ENCODE data around the gene SUN5. TPM values are rescaled to one million over a fixed set of nuclear protein-coding genes. Genes with fewer than 3 reads are reported as not detected.
"Not testable (repeated sequence)": the region's sequence is repeated elsewhere in the genome, so short reads cannot be mapped to it uniquely, and the experiment has no call there.

The SUN5 gene
- total RNA-seq, 1 experiment from 2014 or later: not detected

- DNase-seq (ENCODE audit: extremely low read depth, low read depth): no peak
Measured at GRCh38 chr20:32979201-32979998, 24.8 kb downstream of the SUN5 start.

DNA sequence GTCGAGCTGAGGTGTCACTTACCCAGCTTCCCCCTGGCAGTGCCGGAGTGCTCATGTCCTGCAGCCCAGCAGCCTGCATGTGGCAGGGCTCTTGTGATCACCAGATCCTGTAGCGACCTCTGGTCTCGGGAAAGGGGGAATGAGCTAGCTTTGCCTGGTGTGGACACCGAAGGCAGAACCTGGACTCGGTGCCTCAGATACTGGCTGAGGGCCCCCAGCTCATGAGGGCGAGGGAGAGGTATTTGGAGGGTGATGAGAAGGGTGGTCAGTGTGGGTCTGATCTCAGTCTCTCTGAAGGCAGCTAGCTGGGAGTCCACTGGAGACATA, 26.3 kb downstream of the SUN5 start:
- no peak for DNase-seq (ENCODE audit: extremely low read depth, low read depth)

GRCh38 chr20:32977281-32978008, 26.8 kb downstream of the SUN5 start:
- no peak for DNase-seq (ENCODE audit: extremely low read depth, low read depth)

DNA sequence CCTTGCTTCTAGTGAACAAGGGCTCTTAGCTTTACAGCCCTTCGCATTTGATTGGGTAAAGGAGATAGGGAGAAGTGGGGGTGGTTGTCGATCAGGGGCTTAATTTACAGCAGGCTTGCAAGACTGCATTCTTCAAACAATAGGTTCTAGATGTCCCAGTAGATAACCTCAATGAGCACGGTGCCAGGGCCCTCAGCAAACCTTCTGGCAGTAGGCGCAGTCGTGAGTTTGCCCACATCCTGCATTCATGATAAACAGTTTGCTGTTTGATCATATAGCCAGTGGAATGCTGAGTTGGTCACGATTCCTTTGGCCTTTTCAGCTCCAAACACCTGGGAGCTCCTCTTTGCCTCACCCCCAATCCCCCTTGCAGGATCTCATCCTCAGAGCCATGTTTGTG, 27.5 kb downstream of the SUN5 start:
- no peak for DNase-seq (ENCODE audit: extremely low read depth, low read depth)

- no peak for DNase-seq (ENCODE audit: extremely low read depth, low read depth)
Measured at GRCh38 chr20:32975698-32976674, 28.2 kb downstream of the SUN5 start.

DNA sequence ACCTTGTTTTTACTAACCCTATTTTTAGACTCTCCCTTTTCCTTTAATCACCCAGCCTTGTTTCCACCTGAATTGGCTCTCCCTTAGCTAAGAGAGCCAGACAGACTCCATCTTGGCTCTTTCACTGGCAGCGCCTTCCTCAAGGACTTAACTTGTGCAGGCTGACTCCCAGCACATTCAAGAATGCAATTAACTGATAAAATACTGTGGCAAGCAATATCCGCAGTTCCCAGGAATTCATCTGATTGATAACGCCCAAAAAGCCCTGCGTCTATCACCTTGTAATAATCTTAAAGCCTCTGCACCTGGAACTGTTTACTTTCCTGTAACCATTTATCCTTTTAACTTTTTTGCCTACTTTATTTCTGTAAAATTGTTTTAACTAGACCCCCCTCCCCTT, 29.1 kb downstream of the SUN5 start:
- not testable (repeated sequence) for DNase-seq (ENCODE audit: extremely low read depth, low read depth)

DNA sequence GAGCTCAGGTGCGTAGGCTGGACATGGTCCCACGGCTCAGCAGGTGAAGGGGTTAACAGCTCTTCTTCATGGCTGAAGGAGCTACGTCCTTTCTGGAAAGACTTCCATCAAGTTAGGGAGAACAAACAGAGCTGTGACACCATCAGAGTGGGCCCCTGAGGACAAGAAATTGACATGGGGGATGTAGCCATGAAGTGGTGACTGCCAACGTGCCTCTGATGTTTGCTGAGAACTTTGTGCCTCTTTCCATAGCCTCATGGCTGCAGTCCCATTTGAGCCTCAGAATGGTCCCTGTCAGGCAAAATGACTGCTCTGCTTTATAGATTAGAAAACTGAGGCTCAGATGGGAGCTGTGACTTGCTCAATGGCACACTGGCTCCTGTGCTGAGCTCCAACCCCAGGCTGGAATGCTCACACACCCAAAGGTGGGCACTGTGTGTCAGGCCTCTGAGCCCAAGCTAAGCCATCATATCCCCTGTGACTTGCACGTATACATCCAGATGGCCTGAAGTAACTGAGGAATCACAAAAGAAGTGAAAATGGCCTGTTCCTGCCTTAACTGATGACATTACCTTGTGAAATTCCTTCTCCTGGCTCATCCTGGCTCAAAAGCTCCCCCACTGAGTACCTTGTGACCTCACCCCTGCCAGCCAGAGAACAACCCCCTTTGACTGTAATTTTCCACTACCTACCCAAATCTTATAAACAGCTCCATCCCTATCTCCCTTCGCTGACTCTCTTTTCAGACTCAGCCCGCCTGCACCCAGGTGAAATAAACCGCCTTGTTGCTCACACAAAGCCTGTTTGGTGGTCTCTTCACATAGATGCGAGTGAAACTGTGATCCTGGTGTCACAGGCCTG, 29.8 kb downstream of the SUN5 start:
- DNase-seq (ENCODE audit: extremely low read depth, low read depth): not testable (repeated sequence)

DNA sequence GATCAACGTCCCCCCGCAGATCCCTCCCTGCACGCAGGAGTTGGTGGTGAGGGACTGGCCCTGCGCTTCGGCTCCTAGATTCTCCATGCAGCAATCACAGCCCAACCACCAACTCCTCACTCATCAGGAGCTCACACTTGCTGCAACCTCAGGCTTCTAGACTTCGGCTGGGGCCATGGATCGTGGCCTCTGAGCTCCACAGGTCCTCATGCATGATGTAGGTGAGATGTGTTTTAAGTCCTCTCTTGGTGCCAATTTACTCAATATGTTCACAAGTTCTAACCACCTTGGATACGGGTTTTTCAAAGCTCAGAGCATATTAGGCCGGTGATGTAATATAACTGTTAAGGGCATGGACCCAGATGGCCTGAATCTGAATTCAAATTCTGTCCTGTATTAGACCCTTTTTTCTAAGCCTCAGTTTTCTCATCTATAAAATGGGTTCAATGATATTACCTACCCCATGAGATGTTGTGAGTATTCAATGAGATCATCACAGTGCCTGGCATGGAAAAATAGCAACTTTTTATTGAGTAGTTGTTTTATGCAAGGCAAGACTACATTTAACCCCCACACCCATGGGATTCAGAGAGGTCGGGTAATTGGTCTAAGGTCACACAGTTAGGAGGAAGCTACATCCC, 31.0 kb downstream of the SUN5 start:
- no peak for DNase-seq (ENCODE audit: extremely low read depth, low read depth)

GRCh38 chr20:32972181-32973076, 31.8 kb downstream of the SUN5 start:
- DNase-seq (ENCODE audit: extremely low read depth, low read depth): no peak

GRCh38 chr20:32971703-32972161, 32.5 kb downstream of the SUN5 start:
- no peak for DNase-seq (ENCODE audit: extremely low read depth, low read depth)

GRCh38 chr20:32970973-32971300, 33.3 kb downstream of the SUN5 start:
- no peak for DNase-seq (ENCODE audit: extremely low read depth, low read depth)

DNA sequence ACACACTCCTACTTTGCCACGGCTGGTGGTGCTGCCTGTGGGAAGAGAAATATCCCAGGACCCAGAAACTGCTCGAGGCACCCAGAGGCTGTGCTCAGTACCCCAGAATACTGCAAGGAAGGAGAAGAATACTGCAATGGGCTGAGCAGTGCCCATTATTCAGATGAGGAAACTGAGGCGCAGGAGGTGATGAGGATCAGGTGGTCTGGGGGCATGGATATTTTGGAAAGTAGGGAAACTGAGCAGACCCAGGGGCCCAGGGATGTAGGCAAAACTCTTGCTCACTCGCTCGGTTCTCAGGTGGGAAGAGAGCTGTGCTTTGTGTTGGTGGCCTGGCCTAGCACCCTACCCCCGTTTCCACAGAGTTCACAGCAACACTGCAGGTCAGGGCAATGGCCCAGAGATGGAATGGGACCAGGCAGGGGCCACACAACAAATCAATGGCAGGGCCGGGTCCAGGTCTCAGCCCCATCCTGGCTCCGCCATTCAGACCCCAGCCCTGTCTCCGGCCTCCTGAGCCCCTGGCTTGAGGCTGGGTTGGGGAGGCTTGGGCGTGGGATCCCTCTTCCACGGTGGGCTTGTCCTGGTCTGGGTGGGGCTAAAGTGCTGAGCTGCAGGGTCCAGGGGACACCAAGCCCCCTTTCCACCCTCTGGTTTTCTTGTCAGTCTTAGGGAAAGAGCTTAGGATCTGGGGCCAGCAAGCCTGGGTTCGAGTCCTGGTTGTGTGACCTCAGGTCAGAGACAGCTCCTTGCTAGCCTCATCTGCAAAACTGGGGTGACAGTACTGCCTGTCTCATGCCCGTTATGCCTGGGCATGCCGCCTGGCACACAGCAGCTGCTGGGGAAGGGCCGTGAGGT, 33.9 kb downstream of the SUN5 start:
- no peak for DNase-seq (ENCODE audit: extremely low read depth, low read depth)

DNA sequence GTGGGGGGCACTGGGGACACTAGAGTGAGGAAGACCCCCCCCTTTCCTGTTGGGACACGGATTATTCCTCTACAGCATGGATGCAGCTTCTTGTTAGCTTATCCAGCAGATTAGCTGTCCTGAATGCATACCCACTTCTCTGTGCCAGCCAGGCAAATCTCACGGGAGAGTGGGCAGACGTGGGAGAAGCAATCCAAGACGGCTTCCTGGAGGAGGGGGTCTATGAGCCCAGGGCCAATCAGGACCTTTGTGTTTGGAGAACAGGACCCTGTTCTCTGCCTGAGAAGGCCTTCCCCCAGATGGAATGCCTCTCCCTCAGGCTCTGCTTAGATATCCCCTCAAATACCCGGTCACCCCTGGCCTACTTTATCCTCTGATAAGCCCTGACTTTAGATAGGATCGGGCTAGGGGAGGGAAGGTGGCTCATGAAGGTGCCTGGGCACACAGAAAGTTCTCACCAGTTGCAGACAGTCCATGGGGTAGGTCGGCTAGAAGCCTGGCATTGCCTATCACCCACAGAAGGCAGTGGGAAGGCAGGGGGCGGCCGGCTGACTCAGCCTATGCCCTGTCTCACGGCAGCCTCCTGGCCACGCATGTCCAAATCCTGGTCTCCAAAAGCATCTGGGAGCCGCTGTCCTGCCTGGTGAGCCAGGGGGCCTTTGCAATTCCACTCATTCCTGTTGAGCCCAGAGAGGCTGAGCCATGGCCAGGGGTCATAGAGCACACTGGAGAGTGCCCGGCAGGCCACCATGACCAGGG, 34.7 kb downstream of the SUN5 start:
- no peak for DNase-seq (ENCODE audit: extremely low read depth, low read depth)

DNA sequence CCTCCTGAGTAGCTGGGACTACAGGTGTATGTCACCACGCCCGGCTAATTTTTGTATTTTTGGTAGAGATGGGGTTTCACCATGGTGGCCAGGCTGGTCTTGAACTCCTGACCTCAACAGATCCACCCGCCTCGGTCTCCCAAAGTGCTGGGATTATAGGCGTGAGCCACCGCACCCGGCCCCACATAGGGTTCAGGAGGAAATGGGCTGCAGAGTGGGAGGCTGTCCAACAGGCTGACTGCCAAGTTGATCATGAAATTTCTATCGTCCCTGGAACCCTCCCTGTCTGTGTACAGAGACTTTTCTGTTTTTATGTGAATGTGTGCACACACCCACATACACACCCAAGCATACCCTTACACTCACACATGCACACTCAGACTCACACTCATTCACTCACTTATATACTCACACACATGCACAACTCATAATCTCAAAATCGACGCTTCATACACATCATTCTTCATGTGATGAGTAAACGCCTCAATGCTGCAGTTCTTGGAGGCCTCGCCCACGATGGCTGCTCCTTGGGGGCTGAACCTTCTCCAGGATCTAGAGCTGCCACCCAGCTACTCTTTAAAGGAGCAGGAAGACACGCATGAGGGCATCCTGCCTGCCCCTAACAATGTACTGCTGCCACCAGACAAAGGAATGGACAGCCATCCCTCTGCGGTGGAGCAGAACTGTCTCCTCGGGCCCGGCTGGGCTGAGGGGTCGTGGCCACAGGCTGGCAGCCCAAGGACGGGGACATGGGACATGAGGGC, 35.6 kb downstream of the SUN5 start:
- DNase-seq (ENCODE audit: extremely low read depth, low read depth): no peak

- no peak for DNase-seq (ENCODE audit: extremely low read depth, low read depth)
Measured at GRCh38 chr20:32967961-32968457, 36.2 kb downstream of the SUN5 start.
